Measurements from ENCODE around the gene CIRBP.
A peak's percentile ranks its signal among the peaks of the same experiment; 100 is the strongest.

Gene CIRBP

GRCh38 chr19:1256646-1257474, 12.3 kb upstream of the CIRBP start:
- no peak for DNase-seq (ENCODE audit: low spot score)

- no peak for DNase-seq (ENCODE audit: low spot score)
Observed at GRCh38 chr19:1257475-1258162, 11.5 kb upstream of the CIRBP start.

GRCh38 chr19:1258163-1258492, 11.0 kb upstream of the CIRBP start:
- no peak for DNase-seq (ENCODE audit: low spot score)

- no peak for DNase-seq (ENCODE audit: low spot score)
Observed at GRCh38 chr19:1258707-1259205, 10.4 kb upstream of the CIRBP start.

GRCh38 chr19:1259206-1259875, 9.8 kb upstream of the CIRBP start:
- DNase-seq (ENCODE audit: low spot score) = no peak

- no peak for DNase-seq (ENCODE audit: low spot score)
Observed at GRCh38 chr19:1259876-1260748, 9.0 kb upstream of the CIRBP start.

- DNase-seq (ENCODE audit: low spot score) = peak; percentile 87
Observed at GRCh38 chr19:1260749-1261537, 8.2 kb upstream of the CIRBP start.

GRCh38 chr19:1261538-1261797, 7.7 kb upstream of the CIRBP start:
- no peak for DNase-seq (ENCODE audit: low spot score)

GRCh38 chr19:1261798-1262622, 7.1 kb upstream of the CIRBP start:
- DNase-seq (ENCODE audit: low spot score) = no peak

GRCh38 chr19:1262623-1263123, 6.5 kb upstream of the CIRBP start:
- no peak for DNase-seq (ENCODE audit: low spot score)

GRCh38 chr19:1263188-1263587, 5.9 kb upstream of the CIRBP start:
- DNase-seq (ENCODE audit: low spot score) = no peak

GRCh38 chr19:1264801-1265614, 4.1 kb upstream of the CIRBP start:
- DNase-seq (ENCODE audit: low spot score) = no peak

GRCh38 chr19:1265615-1266128, 3.5 kb upstream of the CIRBP start:
- DNase-seq (ENCODE audit: low spot score) = no peak

- peak; percentile 91 for DNase-seq (ENCODE audit: low spot score)
Observed at GRCh38 chr19:1266129-1266915, 2.8 kb upstream of the CIRBP start.

- DNase-seq (ENCODE audit: low spot score) = no peak
Observed at GRCh38 chr19:1266916-1267476, 2.1 kb upstream of the CIRBP start.

GRCh38 chr19:1267477-1268225, 1.5 kb upstream of the CIRBP start:
- no peak for DNase-seq (ENCODE audit: low spot score)
